HEK293T (cell line): ENCODE measurements around the gene CFTR.

Experiments
- CTCF ChIA-PET: fragments of 350-600 bp; formaldehyde crosslinking; extraction: SDS; loops from one replicate; lab custom pipeline; 2021; ENCODE audit warnings: antibody characterized with exemption, inconsistent platforms; lab: Yijun Ruan, JAX
- POLR2A ChIA-PET: fragments of 350-600 bp; formaldehyde crosslinking; extraction: SDS; loops from one replicate; lab custom pipeline; 2020; ENCODE audit warnings: antibody characterized with exemption, inconsistent platforms; lab: Yijun Ruan, JAX
- DNase-seq: peaks from one replicate; pipeline ENCODE4 v3.0.0; 2012; ENCODE audit warnings: mixed read lengths; ENCODE audit errors: extremely low spot score
- ARNT ChIP-seq: fragments of 450-650 bp; IDR thresholded peaks from 2 replicates; pipeline ENCODE4 v1.6.1; 2017; ENCODE audit warnings: mild to moderate bottlenecking
- BHLHE40 ChIP-seq: fragments of 450-650 bp; IDR thresholded peaks from 2 replicates; pipeline ENCODE4 v1.6.1; 2016; ENCODE audit warnings: mild to moderate bottlenecking, moderate library complexity, borderline replicate concordance
- CTBP1 ChIP-seq: fragments of 450-650 bp; IDR thresholded peaks from 2 replicates; pipeline ENCODE4 v1.6.1; 2016; ENCODE audit warnings: borderline replicate concordance
- ELF4 ChIP-seq: fragments of 450-650 bp; IDR thresholded peaks from 2 replicates; pipeline ENCODE4 v1.6.1; 2017; ENCODE audit warnings: antibody characterized with exemption
- FOXA1 ChIP-seq: fragments of 450-650 bp; IDR thresholded peaks from 2 replicates; pipeline ENCODE4 v1.6.1; 2016; ENCODE audit warnings: mild to moderate bottlenecking
- FOXK2 ChIP-seq: fragments of 450-650 bp; IDR thresholded peaks from 2 replicates; pipeline ENCODE4 v1.6.1; 2016; ENCODE audit warnings: mild to moderate bottlenecking
- FOXM1 ChIP-seq: fragments of 450-650 bp; IDR thresholded peaks from 2 replicates; pipeline ENCODE4 v1.6.1; 2017; ENCODE audit warnings: mild to moderate bottlenecking, borderline replicate concordance
- HDGF ChIP-seq: fragments of 450-650 bp; IDR thresholded peaks from 2 replicates; pipeline ENCODE4 v1.6.1; 2017; ENCODE audit warnings: antibody characterized with exemption, borderline replicate concordance
- L3MBTL2 ChIP-seq: fragments of 450-650 bp; conservative IDR thresholded peaks from 2 replicates; pipeline ENCODE4 v1.6.1; 2016; ENCODE audit warnings: mild to moderate bottlenecking
- LEF1 ChIP-seq: fragments of 450-650 bp; IDR thresholded peaks from 2 replicates; pipeline ENCODE4 v1.6.1; 2017; ENCODE audit warnings: mild to moderate bottlenecking, borderline replicate concordance
- NFRKB ChIP-seq: fragments of 450-650 bp; IDR thresholded peaks from 2 replicates; pipeline ENCODE4 v1.6.1; 2016; ENCODE audit warnings: mild to moderate bottlenecking, moderate library complexity
- SP1 ChIP-seq: fragments of 450-650 bp; IDR thresholded peaks from 2 replicates; pipeline ENCODE4 v1.6.1; 2017
- SUZ12 ChIP-seq: fragments of 450-650 bp; IDR thresholded peaks from 2 replicates; pipeline ENCODE4 v1.6.1; 2016; ENCODE audit warnings: mild to moderate bottlenecking
- TARDBP ChIP-seq: fragments of 450-650 bp; IDR thresholded peaks from 2 replicates; pipeline ENCODE4 v1.6.1; 2016
- ZNF384 ChIP-seq: fragments of 450-650 bp; IDR thresholded peaks from 2 replicates; pipeline ENCODE4 v1.6.1; 2016
- TF ChIP-seq, protein P1 (sequence below): fragments of 450-650 bp; IDR thresholded peaks from 2 replicates; pipeline ENCODE4 v1.6.1; 2016

Gene CFTR

DNA sequence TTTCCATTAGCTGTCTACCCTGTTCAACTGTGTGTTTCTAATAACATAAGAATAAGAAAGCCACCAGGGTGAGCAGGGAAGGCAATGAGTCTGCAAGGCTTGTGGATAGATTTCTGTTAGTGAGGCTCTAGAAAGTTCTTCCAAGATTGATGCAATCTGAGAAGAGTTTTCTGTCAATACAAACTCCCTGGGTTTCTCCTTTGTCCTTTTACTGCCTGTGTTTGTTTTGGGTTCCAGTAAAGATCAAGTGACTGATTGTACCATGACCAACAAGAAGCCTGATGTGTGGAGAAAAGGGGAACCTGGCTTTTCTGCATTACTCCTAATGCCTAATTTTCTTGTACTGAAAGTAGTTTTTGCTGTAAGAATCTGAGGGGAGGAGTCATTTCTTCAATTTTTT, 139.9 kb downstream of the CFTR start:
- TF ChIP-seq SUZ12 (no peak), HDGF (no peak)
- no peak for DNase-seq
- POLR2A ChIA-PET = no interaction called here
- CTCF ChIA-PET = no interaction called here

DNA sequence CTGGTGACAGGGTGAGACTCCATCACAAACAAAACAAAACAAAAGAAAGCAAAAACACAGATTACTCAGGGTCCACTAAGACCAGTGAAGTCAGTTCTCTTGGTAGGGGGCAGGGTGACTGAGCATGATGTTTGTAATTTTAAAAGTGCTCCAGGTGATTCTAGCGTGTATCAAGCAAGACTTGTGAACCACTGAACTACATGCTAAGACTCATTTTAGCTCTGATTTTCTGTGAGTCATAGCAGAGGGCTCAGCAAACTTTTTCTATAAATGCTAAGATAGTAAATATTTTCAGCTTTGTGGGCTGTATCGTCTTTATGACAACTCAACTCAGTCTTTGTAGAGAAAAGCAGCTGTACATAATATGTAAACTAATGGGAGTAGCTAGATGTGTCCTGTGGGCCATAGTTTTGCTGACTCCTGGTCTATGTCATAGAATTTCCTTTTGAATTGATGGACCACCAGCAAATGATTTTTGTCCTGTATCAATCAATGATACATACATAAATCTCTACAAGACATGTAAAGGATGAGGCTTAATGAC, 141.3 kb downstream of the CFTR start:
- TF ChIP-seq CTBP1 (no peak), FOXK2 (no peak), FOXM1 (no peak)
- ChIA-PET CTCF (no interaction called here), POLR2A (no interaction called here)
- DNase-seq = no peak

DNA sequence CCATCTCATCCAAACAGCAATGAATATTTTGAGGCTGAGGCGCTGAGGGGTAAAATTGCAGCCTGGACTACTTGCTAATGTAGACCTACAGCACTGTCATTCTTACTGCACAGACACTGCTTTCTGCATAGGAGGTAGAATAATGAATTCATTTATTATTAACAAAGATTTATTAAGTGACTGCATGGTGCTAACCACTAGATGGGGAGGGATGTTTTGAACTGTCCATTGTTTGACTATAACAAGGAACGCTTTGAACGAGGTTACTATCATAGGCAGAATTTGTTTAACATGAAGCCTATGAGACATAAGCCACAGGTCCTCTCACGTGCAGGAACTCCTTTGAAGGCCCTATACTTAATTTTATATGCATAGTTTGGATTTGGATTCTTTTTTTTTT, 143.8 kb downstream of the CFTR start:
- TF ChIP-seq FOXK2 = no peak
- no peak for TF ChIP-seq ELF4
- no peak for TF ChIP-seq NFRKB
- TF ChIP-seq SUZ12 = no peak
- POLR2A ChIA-PET = no interaction called here
- DNase-seq = no peak
- CTCF ChIA-PET = no interaction called here

DNA sequence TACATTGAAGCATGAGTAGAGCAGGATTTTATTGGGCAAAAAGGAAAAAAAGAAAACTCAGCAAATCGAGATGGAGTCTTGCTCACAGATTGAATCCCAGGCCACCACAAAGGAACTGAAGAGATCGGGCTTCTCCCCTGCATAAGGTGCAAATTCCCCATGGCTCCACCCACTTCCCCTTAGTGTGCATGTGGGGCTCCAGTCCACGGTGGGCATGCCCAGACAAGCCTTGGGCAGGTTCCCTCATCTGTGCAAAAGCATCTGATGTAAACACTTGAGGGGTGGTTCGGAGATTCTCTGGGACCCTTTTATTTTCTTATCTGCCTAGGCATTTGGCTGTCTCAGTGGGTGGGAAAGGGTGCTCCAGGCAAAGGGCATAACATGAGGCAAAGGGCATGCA, 150.7 kb downstream of the CFTR start:
- ChIA-PET CTCF (no interaction called here), POLR2A (no interaction called here)
- TF ChIP-seq FOXM1 (no peak), ZNF384 (no peak), TARDBP (no peak), BHLHE40 (no peak), FOXK2 (no peak), CTBP1 (no peak), LEF1 (no peak), NFRKB (no peak), HDGF (no peak), SP1 (no peak)
- DNase-seq = no peak

DNA sequence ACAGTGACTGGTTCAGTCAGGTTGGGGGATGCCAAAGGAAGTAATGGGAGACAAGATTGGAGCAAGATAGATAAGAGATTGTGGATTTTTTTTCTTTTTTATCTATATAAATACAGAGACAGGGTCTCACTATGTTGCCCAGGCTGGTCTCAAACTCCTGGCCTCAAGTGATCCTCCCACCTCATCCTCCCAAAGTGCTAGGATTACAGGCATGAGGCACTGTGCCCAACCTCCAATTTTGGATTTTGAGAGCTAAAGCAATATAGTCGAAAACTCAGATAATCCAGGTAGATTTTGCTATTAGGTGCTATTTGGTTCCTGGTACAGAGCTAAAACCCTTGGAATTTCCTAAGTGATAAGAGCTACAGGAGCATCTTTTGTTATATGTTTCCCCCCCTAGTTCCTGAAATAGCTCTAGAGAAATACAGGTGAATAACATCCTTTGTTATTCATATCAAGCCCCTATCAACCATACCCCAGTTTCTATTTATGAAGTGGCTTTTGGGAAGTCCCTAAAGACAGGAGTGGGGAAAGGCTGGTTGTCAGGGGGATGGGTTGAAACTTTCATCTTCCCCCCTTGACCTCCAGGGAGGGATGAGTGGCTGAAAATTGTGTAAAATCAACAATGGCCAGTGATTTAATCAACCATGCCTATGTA, 151.2 kb downstream of the CFTR start:
- DNase-seq = no peak
- TF ChIP-seq FOXM1 = no peak
- no peak for TF ChIP-seq ZNF384
- no peak for TF ChIP-seq CTBP1
- TF ChIP-seq SUZ12 = no peak
- TF ChIP-seq SP1 = no peak
- no peak for TF ChIP-seq L3MBTL2
- CTCF ChIA-PET = no interaction called here
- POLR2A ChIA-PET = no interaction called here

DNA sequence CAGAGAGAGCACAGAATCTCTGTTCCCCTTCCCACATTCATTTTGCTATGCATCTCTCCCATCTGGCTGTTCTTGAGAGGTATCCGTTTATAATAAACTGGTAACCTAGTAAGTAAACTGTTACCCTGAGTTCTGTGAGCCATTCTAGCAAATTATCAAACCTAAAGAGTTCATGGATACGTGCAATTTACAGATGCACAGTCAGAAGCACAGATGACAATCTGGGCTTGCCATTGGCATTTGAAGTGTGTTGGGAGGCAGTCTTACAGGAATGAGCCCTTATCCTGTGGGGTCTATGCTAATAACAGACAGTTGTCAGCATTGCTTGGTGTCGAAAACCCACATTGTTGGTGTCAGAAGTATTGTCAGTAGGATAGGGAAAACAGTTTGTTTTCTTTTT, 151.8 kb downstream of the CFTR start:
- TF ChIP-seq FOXK2 (no peak), NFRKB (no peak), FOXA1 (no peak), L3MBTL2 (no peak), HDGF (no peak), SUZ12 (no peak), LEF1 (no peak), BHLHE40 (no peak), TARDBP (no peak), ZNF384 (no peak), FOXM1 (no peak)
- ChIA-PET POLR2A (no interaction called here), CTCF (no interaction called here)
- DNase-seq = no peak

DNA sequence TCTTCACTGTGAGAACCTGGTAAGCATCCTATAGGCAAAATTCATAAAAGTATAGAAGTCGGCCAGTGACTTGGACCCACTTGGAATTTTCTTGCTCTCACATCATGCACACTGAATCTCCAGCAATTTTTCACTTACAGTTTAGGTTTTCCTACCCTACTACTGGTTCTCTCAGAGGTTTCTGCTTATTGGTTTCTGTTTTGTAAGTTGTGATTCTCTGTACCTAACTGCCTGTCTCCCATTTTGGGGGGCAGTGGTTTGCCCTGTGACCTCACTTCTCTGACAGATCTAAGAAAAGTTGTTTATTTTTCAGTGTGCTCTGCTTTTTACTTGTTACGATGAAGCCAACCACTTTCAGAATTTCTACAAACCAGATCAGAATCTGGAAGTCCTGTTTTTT, 158.1 kb downstream of the CFTR start:
- TF ChIP-seq ZNF384 (no peak), FOXK2 (no peak), NFRKB (no peak), ELF4 (no peak), L3MBTL2 (no peak), SUZ12 (no peak), SP1 (no peak), ARNT (no peak)
- POLR2A ChIA-PET = no interaction called here

DNA sequence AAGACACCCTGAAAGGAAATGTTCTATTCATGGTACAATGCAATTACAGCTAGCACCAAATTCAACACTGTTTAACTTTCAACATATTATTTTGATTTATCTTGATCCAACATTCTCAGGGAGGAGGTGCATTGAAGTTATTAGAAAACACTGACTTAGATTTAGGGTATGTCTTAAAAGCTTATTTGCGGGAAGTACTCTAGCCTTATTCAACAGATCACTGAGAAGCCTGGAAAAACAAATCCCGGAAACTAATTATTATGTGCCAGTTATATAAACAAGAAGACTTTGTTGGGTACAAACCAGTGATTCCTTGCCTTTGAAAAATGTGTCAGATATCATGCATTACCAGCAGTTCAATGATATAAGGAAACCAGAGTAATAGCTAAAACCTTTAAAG, 160.1 kb downstream of the CFTR start:
- POLR2A ChIA-PET = no interaction called here
- no peak for TF ChIP-seq ZNF384
- TF ChIP-seq ARNT = no peak
- TF ChIP-seq FOXA1 = no peak
- TF ChIP-seq L3MBTL2 = no peak
- TF ChIP-seq LEF1 = no peak
- no peak for TF ChIP-seq NFRKB
- TF ChIP-seq HDGF = no peak
- TF ChIP-seq FOXM1 = no peak
- TF ChIP-seq SUZ12 = no peak
- TF ChIP-seq, protein P1, sequence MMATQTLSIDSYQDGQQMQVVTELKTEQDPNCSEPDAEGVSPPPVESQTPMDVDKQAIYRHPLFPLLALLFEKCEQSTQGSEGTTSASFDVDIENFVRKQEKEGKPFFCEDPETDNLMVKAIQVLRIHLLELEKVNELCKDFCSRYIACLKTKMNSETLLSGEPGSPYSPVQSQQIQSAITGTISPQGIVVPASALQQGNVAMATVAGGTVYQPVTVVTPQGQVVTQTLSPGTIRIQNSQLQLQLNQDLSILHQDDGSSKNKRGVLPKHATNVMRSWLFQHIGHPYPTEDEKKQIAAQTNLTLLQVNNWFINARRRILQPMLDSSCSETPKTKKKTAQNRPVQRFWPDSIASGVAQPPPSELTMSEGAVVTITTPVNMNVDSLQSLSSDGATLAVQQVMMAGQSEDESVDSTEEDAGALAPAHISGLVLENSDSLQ = no peak
- TF ChIP-seq TARDBP = no peak
- no peak for TF ChIP-seq BHLHE40
- no peak for TF ChIP-seq SP1
- TF ChIP-seq CTBP1 = no peak
- TF ChIP-seq FOXK2 = no peak
- TF ChIP-seq ELF4 = no peak
- no peak for DNase-seq
- CTCF ChIA-PET = no interaction called here

More for the DNA sequence above, 158.1 kb downstream of the CFTR start:
- DNase-seq = no peak
- CTCF ChIA-PET = no interaction called here

DNA sequence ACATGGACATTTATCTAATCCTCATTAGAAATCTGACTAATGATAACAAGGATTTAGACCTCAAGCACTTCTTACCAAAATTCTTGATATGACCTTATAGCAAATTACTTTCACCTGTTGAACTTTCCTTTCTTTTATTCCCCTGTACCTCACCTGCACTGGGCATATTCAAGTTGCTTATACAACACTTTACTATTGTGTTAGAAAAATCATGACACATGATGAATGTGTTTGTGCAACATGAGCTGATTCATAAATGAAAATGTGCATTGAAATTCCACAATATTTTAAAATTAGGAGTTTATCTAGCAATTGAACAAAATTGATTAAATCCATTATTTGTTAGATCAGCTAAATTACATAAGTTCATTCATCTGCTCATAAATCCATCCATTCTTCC, 160.6 kb downstream of the CFTR start:
- TF ChIP-seq SP1 = no peak
- TF ChIP-seq L3MBTL2 = no peak
- TF ChIP-seq SUZ12 = no peak
- no peak for TF ChIP-seq NFRKB
- no peak for TF ChIP-seq FOXA1
- no peak for TF ChIP-seq CTBP1
- ChIA-PET CTCF (no interaction called here), POLR2A (no interaction called here)
- no peak for DNase-seq
